ENCODE data around the gene PLIN1.

PLIN1 gene

DNA sequence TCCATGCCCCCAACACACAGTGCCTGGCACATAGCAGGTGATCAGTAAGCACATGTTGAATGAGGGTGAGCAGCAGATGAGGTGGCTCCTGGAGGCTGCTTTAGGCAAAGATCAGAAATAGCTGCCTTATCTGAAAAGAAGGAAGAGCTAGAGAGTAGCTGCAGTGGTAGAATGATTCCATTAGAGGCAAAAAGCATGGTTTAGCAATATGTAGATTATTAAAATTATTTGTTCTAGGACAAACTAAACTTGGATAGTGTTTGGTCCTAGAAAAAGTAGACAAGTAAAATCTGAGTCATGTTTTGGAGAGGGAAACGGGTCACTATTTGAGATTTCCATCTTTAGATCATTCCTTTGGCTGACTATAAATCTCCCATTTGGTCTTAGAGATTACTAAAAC is 56.0 kb downstream of the PLIN1 start:
- DNase-seq: no peak

GRCh38 chr15:89621547-89621946 is 57.6 kb downstream of the PLIN1 start:
- no peak for DNase-seq

- no peak for DNase-seq
Observed at GRCh38 chr15:89616228-89616627, 62.9 kb downstream of the PLIN1 start.

- no peak for DNase-seq
Observed at GRCh38 chr15:89615135-89615534, 64.0 kb downstream of the PLIN1 start.

Data from CD4-positive, alpha-beta T cell treated with Interleukin-15 for 1 hour (primary cell).